GM12878 (cell line): ENCODE measurements around the gene SYCP2.

ENCODE experiments used
- HDAC2 ChIP-seq: fragments of 200-600 bp; sonication (generic); IDR thresholded peaks from 2 replicates; pipeline ENCODE4 v1.6.1; 2017
- POLR2A ChIP-seq: IDR thresholded peaks from 2 replicates; pipeline ENCODE4 v1.6.1; 2011; ENCODE audit warnings: low read depth, mild to moderate bottlenecking, low read length
- TCF12 ChIP-seq: IDR thresholded peaks from 2 replicates; pipeline ENCODE4 v1.6.1; 2011; ENCODE audit warnings: low read depth, mild to moderate bottlenecking, low read length
- TF ChIP-seq, protein P1 (sequence below), 3 experiments: IDR thresholded peaks in 2 of 3; conservative IDR thresholded peaks in 1 of 3; 2 replicates each; pipeline ENCODE4 v1.5.1; 2011; ENCODE audit warnings: low read depth in 3 of 3, low read length in 3 of 3, mild to moderate bottlenecking in 3 of 3, control low read depth in 2 of 3, moderate library complexity in 2 of 3, inconsistent platforms in 1 of 3, mixed read lengths in 1 of 3; ENCODE audit not compliant: control insufficient read depth in 2 of 3, insufficient read depth in 1 of 3; ENCODE audit errors: extremely low read depth in 1 of 3

DNA sequence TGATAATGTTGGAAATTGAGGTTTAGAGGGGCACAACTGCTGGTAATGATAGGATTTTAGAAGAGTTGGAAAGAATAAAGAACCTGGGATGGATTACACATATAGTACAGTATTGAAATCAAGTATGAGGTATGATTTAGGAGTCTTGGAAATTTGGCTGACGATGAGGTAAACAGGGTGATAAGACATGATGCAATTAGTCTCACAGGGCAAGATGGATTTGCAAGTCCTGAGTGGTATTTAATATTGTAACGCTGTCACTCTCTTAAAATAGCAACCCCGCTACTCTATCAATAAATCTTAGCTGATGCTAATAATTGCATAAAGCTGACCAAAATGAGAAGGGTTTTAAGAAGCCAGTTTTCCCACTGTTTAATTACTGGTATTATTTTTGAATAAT, 70.4 kb downstream of the SYCP2 start:
- no peak for TF ChIP-seq HDAC2
- TF ChIP-seq, protein P1, sequence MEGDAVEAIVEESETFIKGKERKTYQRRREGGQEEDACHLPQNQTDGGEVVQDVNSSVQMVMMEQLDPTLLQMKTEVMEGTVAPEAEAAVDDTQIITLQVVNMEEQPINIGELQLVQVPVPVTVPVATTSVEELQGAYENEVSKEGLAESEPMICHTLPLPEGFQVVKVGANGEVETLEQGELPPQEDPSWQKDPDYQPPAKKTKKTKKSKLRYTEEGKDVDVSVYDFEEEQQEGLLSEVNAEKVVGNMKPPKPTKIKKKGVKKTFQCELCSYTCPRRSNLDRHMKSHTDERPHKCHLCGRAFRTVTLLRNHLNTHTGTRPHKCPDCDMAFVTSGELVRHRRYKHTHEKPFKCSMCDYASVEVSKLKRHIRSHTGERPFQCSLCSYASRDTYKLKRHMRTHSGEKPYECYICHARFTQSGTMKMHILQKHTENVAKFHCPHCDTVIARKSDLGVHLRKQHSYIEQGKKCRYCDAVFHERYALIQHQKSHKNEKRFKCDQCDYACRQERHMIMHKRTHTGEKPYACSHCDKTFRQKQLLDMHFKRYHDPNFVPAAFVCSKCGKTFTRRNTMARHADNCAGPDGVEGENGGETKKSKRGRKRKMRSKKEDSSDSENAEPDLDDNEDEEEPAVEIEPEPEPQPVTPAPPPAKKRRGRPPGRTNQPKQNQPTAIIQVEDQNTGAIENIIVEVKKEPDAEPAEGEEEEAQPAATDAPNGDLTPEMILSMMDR (IDR thresholded peaks at IDR 0.05 in 2 of 3, conservative IDR thresholded peaks at IDR 0.05 in 1 of 3; ENCODE audit: control insufficient read depth in 2 of 3, extremely low read depth in 1 of 3, insufficient read depth in 1 of 3, low read depth in 3 of 3, low read length in 3 of 3) = no peak
- no peak for TF ChIP-seq TCF12
- TF ChIP-seq POLR2A = no peak
